GM12891 (cell line): Measurements from ENCODE around the gene SARDH.

ENCODE experiments used
- PAX5 ChIP-seq: IDR thresholded peaks from 2 replicates; pipeline ENCODE4 v1.6.1; 2011; ENCODE audit warnings: low read length, moderate library complexity, mild to moderate bottlenecking; ENCODE audit not compliant: insufficient read depth, severe bottlenecking
- POLR2A ChIP-seq: IDR thresholded peaks from 2 replicates; pipeline ENCODE4 v1.6.1; 2011; ENCODE audit warnings: low read depth, low read length, control low read depth
- POLR2AphosphoS5 ChIP-seq: IDR thresholded peaks from 2 replicates; pipeline ENCODE4 v1.6.1; 2011; ENCODE audit warnings: low read depth, low read length, control low read depth
- TAF1 ChIP-seq: IDR thresholded peaks from 2 replicates; pipeline ENCODE4 v1.6.1; 2011; ENCODE audit warnings: low read depth, low read length, control low read depth

- TF ChIP-seq TAF1 (no peak), POLR2AphosphoS5 (no peak), POLR2A (no peak), PAX5 (no peak)
These were observed 34.4 kb downstream of the SARDH start for GRCh38 chr9:133703591-133704399.
